HepG2 (cell line): ENCODE data around the gene MGMT. TPM values are rescaled to one million over a fixed set of nuclear protein-coding genes. Genes with fewer than 3 reads are reported as not detected.

Experiments
- SRSF9 ChIP-seq: fragments of 200-400 bp; formaldehyde crosslinking; IDR thresholded peaks from 2 replicates; pipeline ENCODE4 v1.6.1; 2018; ENCODE audit warnings: borderline replicate concordance, mild to moderate bottlenecking, low read depth, low read length; ENCODE audit not compliant: insufficient read depth, poor library complexity, severe bottlenecking
- SSRP1 ChIP-seq: IDR thresholded peaks from 2 replicates; pipeline ENCODE4 v1.6.1; 2016; ENCODE audit warnings: control low read depth
- TBP ChIP-seq: sonication (generic); formaldehyde crosslinking; IDR thresholded peaks from 2 replicates; pipeline ENCODE4 v1.5.0; 2020; ENCODE audit warnings: missing genetic modification reagents
- ZIK1 ChIP-seq: sonication (generic); formaldehyde crosslinking; IDR thresholded peaks from 2 replicates; pipeline ENCODE4 v1.5.0; 2020; ENCODE audit warnings: mild to moderate bottlenecking, low read depth, missing genetic modification reagents, borderline replicate concordance
- ZMYM2 ChIP-seq: sonication (generic); formaldehyde crosslinking; IDR thresholded peaks from 2 replicates; pipeline ENCODE4 v1.8.0; 2022; ENCODE audit warnings: mild to moderate bottlenecking, missing genetic modification reagents
- ZNF235 ChIP-seq: sonication (generic); formaldehyde crosslinking; IDR thresholded peaks from 2 replicates; pipeline ENCODE4 v1.8.1; 2023; ENCODE audit warnings: mild to moderate bottlenecking, missing genetic modification reagents, borderline replicate concordance
- ZNF296 ChIP-seq: sonication (generic); formaldehyde crosslinking; conservative IDR thresholded peaks from 2 replicates; pipeline ENCODE4 v1.5.0; 2020; ENCODE audit warnings: mild to moderate bottlenecking, missing genetic modification reagents
- ZNF567 ChIP-seq: sonication (generic); formaldehyde crosslinking; IDR thresholded peaks from 2 replicates; pipeline ENCODE4 v1.8.1; 2023; ENCODE audit warnings: mild to moderate bottlenecking, missing genetic modification reagents, borderline replicate concordance
- ZNF616 ChIP-seq: sonication (generic); formaldehyde crosslinking; IDR thresholded peaks from 2 replicates; pipeline ENCODE4 v1.5.0; 2020; ENCODE audit warnings: low read depth, mild to moderate bottlenecking, missing genetic modification reagents
- ZNF7 ChIP-seq: IDR thresholded peaks from 2 replicates; pipeline ENCODE4 v1.6.1; 2016; ENCODE audit warnings: missing biosample characterization, missing genetic modification reagents
- ZNF724P ChIP-seq: sonication (generic); formaldehyde crosslinking; IDR thresholded peaks from 2 replicates; pipeline ENCODE4 v1.8.0; 2022; ENCODE audit warnings: missing genetic modification reagents, borderline replicate concordance
- ZNF746 ChIP-seq: sonication (generic); formaldehyde crosslinking; IDR thresholded peaks from 2 replicates; pipeline ENCODE4 v1.8.0; 2022; ENCODE audit warnings: mild to moderate bottlenecking, missing genetic modification reagents
- ZNF781 ChIP-seq: sonication (generic); formaldehyde crosslinking; IDR thresholded peaks from 2 replicates; pipeline ENCODE4 v1.5.1; 2020; ENCODE audit warnings: borderline replicate concordance, mild to moderate bottlenecking, missing genetic modification reagents; ENCODE audit errors: not compliant biosample characterization
- polyA plus RNA-seq, 8 experiments: library from polyadenylated mRNA; depleted of rRNA in 3 of 8; stranded (reverse) in 7 of 8; unstranded in 1 of 8; fragments of >200 nt; fragmentation: Illumina TruSeq in 4 of 8; extraction: Trizol in 4 of 8; gene quantifications; 2 replicates each; pipeline versions ENCODE4 v1.2.1 to v1.2.3, GENCODE V29; 2011 to 2016; ENCODE audit warnings: low read depth in 4 of 8, missing spikeins in 1 of 8, mixed read lengths in 1 of 8; ENCODE audit not compliant: insufficient read depth in 1 of 8
- total RNA-seq, 5 experiments: library from RNA; depleted of rRNA; stranded (reverse); fragments of >200 nt; fragmentation: Illumina TruSeq; extraction: Trizol; gene quantifications; 2 replicates each; pipeline ENCODE4 v1.2.3, GENCODE V29; 2016; ENCODE audit warnings: low read depth in 1 of 5
- TF ChIP-seq, protein P1 (sequence below), 2 experiments: IDR thresholded peaks; 2 replicates each; pipeline ENCODE4 v1.6.1; 2011 to 2012; ENCODE audit warnings: low read length in 2 of 2, borderline replicate concordance in 1 of 2, low read depth in 1 of 2, mild to moderate bottlenecking in 1 of 2, moderate library complexity in 1 of 2
- TF ChIP-seq, protein P2 (sequence below): sonication (generic); formaldehyde crosslinking; IDR thresholded peaks from 2 replicates; pipeline ENCODE4 v1.8.1; 2023; ENCODE audit warnings: mild to moderate bottlenecking, missing genetic modification reagents
- TF ChIP-seq, protein P3 (sequence below): sonication (generic); formaldehyde crosslinking; IDR thresholded peaks from 2 replicates; pipeline ENCODE4 v1.5.0; 2020; ENCODE audit warnings: mild to moderate bottlenecking, missing genetic modification reagents, borderline replicate concordance

MGMT gene
- total and polyA plus RNA-seq, 2 of the 13 experiments (the other 11 are each of a cell fraction or from before 2014, with no cell fraction given) = 12.0 to 19.5 TPM

DNA sequence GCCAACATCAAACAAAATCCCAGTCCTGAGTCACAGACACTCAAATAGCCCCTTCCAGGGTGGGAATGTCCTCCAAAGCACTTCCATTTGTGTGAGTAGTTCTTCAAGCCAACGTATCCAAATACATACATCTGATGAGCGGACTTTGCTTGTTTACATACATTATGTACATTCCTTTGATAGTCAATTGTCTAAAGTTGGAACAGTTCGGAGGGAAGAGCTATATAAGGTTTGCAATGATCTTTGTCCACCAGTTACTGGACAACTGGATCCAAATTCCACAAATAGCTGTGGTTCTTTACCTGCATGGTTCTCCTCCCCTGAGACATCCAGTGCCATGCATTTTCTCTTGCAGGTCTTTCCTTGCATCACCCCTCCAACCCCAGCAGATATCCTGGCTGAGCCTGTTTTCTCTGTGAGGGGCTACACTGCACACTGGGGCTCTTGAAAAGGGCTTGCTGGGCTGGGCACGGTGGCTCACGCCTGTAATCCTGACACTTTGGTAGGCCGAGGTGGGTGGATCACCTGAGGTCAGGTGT lies 4.7 kb upstream of the MGMT start (continued):
- TF ChIP-seq, protein P1, sequence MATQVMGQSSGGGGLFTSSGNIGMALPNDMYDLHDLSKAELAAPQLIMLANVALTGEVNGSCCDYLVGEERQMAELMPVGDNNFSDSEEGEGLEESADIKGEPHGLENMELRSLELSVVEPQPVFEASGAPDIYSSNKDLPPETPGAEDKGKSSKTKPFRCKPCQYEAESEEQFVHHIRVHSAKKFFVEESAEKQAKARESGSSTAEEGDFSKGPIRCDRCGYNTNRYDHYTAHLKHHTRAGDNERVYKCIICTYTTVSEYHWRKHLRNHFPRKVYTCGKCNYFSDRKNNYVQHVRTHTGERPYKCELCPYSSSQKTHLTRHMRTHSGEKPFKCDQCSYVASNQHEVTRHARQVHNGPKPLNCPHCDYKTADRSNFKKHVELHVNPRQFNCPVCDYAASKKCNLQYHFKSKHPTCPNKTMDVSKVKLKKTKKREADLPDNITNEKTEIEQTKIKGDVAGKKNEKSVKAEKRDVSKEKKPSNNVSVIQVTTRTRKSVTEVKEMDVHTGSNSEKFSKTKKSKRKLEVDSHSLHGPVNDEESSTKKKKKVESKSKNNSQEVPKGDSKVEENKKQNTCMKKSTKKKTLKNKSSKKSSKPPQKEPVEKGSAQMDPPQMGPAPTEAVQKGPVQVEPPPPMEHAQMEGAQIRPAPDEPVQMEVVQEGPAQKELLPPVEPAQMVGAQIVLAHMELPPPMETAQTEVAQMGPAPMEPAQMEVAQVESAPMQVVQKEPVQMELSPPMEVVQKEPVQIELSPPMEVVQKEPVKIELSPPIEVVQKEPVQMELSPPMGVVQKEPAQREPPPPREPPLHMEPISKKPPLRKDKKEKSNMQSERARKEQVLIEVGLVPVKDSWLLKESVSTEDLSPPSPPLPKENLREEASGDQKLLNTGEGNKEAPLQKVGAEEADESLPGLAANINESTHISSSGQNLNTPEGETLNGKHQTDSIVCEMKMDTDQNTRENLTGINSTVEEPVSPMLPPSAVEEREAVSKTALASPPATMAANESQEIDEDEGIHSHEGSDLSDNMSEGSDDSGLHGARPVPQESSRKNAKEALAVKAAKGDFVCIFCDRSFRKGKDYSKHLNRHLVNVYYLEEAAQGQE (IDR thresholded peaks at IDR 0.05; ENCODE audit: borderline replicate concordance in 1 of 2, low read depth in 1 of 2, low read length in 2 of 2) = no peak
- no peak for TF ChIP-seq ZNF746 (CRISPR knock-in tag)
- TF ChIP-seq SSRP1 (CRISPR knock-in tag) = no peak; the same call in 1 of the 2 replicates
- no peak for TF ChIP-seq ZIK1 (CRISPR knock-in tag)
- peak; percentile 69 for TF ChIP-seq ZMYM2
- TF ChIP-seq TBP (CRISPR knock-in tag) = no peak
- TF ChIP-seq SRSF9 = no peak
- TF ChIP-seq, protein P2, sequence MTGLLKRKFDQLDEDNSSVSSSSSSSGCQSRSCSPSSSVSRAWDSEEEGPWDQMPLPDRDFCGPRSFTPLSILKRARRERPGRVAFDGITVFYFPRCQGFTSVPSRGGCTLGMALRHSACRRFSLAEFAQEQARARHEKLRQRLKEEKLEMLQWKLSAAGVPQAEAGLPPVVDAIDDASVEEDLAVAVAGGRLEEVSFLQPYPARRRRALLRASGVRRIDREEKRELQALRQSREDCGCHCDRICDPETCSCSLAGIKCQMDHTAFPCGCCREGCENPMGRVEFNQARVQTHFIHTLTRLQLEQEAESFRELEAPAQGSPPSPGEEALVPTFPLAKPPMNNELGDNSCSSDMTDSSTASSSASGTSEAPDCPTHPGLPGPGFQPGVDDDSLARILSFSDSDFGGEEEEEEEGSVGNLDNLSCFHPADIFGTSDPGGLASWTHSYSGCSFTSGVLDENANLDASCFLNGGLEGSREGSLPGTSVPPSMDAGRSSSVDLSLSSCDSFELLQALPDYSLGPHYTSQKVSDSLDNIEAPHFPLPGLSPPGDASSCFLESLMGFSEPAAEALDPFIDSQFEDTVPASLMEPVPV (CRISPR knock-in tag) = no peak
- no peak for TF ChIP-seq ZNF724P (CRISPR knock-in tag)
- no peak for TF ChIP-seq ZNF235 (CRISPR knock-in tag)
- TF ChIP-seq ZNF296 (CRISPR knock-in tag) = no peak
- TF ChIP-seq ZNF781 (CRISPR knock-in tag) = no peak
- no peak for TF ChIP-seq ZNF567
- TF ChIP-seq ZNF7 (CRISPR knock-in tag) = no peak
- TF ChIP-seq, protein P3, sequence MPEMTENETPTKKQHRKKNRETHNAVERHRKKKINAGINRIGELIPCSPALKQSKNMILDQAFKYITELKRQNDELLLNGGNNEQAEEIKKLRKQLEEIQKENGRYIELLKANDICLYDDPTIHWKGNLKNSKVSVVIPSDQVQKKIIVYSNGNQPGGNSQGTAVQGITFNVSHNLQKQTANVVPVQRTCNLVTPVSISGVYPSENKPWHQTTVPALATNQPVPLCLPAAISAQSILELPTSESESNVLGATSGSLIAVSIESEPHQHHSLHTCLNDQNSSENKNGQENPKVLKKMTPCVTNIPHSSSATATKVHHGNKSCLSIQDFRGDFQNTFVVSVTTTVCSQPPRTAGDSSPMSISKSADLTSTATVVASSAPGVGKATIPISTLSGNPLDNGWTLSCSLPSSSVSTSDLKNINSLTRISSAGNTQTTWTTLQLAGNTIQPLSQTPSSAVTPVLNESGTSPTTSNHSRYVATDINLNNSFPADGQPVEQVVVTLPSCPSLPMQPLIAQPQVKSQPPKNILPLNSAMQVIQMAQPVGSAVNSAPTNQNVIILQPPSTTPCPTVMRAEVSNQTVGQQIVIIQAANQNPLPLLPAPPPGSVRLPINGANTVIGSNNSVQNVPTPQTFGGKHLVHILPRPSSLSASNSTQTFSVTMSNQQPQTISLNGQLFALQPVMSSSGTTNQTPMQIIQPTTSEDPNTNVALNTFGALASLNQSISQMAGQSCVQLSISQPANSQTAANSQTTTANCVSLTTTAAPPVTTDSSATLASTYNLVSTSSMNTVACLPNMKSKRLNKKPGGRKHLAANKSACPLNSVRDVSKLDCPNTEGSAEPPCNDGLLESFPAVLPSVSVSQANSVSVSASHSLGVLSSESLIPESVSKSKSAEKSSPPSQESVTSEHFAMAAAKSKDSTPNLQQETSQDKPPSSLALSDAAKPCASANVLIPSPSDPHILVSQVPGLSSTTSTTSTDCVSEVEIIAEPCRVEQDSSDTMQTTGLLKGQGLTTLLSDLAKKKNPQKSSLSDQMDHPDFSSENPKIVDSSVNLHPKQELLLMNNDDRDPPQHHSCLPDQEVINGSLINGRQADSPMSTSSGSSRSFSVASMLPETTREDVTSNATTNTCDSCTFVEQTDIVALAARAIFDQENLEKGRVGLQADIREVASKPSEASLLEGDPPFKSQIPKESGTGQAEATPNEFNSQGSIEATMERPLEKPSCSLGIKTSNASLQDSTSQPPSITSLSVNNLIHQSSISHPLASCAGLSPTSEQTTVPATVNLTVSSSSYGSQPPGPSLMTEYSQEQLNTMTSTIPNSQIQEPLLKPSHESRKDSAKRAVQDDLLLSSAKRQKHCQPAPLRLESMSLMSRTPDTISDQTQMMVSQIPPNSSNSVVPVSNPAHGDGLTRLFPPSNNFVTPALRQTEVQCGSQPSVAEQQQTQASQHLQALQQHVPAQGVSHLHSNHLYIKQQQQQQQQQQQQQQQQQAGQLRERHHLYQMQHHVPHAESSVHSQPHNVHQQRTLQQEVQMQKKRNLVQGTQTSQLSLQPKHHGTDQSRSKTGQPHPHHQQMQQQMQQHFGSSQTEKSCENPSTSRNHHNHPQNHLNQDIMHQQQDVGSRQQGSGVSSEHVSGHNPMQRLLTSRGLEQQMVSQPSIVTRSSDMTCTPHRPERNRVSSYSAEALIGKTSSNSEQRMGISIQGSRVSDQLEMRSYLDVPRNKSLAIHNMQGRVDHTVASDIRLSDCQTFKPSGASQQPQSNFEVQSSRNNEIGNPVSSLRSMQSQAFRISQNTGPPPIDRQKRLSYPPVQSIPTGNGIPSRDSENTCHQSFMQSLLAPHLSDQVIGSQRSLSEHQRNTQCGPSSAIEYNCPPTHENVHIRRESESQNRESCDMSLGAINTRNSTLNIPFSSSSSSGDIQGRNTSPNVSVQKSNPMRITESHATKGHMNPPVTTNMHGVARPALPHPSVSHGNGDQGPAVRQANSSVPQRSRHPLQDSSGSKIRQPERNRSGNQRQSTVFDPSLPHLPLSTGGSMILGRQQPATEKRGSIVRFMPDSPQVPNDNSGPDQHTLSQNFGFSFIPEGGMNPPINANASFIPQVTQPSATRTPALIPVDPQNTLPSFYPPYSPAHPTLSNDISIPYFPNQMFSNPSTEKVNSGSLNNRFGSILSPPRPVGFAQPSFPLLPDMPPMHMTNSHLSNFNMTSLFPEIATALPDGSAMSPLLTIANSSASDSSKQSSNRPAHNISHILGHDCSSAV (CRISPR knock-in tag) = no peak
- no peak for TF ChIP-seq ZNF616 (CRISPR knock-in tag)
